Subcutaneous abdominal adipose tissue (tissue), 5 donors: Measurements from ENCODE around the gene DCC.
A peak's percentile ranks its signal among the peaks of the same experiment; 100 is the strongest.

Experiments used
- H3K27ac ChIP-seq: one replicate; pipeline ENCODE4 v1.7.0; 2013; ENCODE audit warnings: low read depth, mild to moderate bottlenecking, inconsistent platforms, low read length, moderate library complexity
- H3K27me3 ChIP-seq, 5 donors: one replicate each; pipeline ENCODE4 v1.7.0; 2013; ENCODE audit warnings: low read length in 5 of 5, inconsistent platforms in 1 of 5; ENCODE audit not compliant: control insufficient read depth in 5 of 5, insufficient read depth in 4 of 5
- H3K36me3 ChIP-seq, 5 donors: one replicate each; pipeline ENCODE4 v1.7.0; 2013; ENCODE audit warnings: low read length in 5 of 5; ENCODE audit not compliant: control insufficient read depth in 5 of 5, insufficient read depth in 5 of 5
- H3K4me1 ChIP-seq, 5 donors: one replicate each; pipeline ENCODE4 v1.7.0; 2013; ENCODE audit warnings: low read length in 5 of 5, mild to moderate bottlenecking in 3 of 5, moderate library complexity in 1 of 5; ENCODE audit not compliant: control insufficient read depth in 5 of 5, insufficient read depth in 5 of 5
- H3K4me3 ChIP-seq, 5 donors: one replicate each; pipeline ENCODE4 v1.7.0; 2013; ENCODE audit warnings: low read length in 5 of 5, low read depth in 1 of 5
- H3K9ac ChIP-seq, 5 donors: one replicate each; pipeline ENCODE4 v1.7.0; 2013; ENCODE audit warnings: low read length in 5 of 5, mild to moderate bottlenecking in 4 of 5, moderate library complexity in 3 of 5
- H3K9me3 ChIP-seq, 5 donors: one replicate each; pipeline ENCODE4 v1.7.0; 2013; ENCODE audit warnings: low read length in 5 of 5; ENCODE audit not compliant: control insufficient read depth in 5 of 5
- donor health status: healthy.
- donor health status: healthy.
- donor health status: healthy.
- donor health status: healthy.
- donor health status: healthy.

Gene DCC

GRCh38 chr18:52781113-52781512, 441.1 kb downstream of the DCC start:
- no peak overlapping the region for H3K27ac ChIP-seq
- H3K4me3 ChIP-seq: no peak overlapping the region
- no peaks in the 10 kb centered on the region for H3K9me3 ChIP-seq
- H3K27me3 ChIP-seq: no peaks in the 10 kb centered on the region
- no peaks in the 10 kb centered on the region for H3K36me3 ChIP-seq
- H3K9ac ChIP-seq: no peak overlapping the region
- no peaks in the 10 kb centered on the region for H3K4me1 ChIP-seq

- no peaks in the 10 kb centered on the region for H3K27me3 ChIP-seq
- H3K9ac ChIP-seq: no peak overlapping the region
- H3K4me1 ChIP-seq: no peaks in the 10 kb centered on the region
- H3K9me3 ChIP-seq: peaks cover 7 to 47% (median 26%) of the 10 kb centered on the region in 5 donors
- no peaks in the 10 kb centered on the region for H3K36me3 ChIP-seq
- H3K4me3 ChIP-seq: peak overlapping the region in 1 of 5 donors; percentile 7
- H3K27ac ChIP-seq: no peak overlapping the region
Observed at GRCh38 chr18:52791321-52791720, 451.3 kb downstream of the DCC start.

- H3K27me3 ChIP-seq: no peaks in the 10 kb centered on the region
- no peak overlapping the region for H3K9ac ChIP-seq
- no peaks in the 10 kb centered on the region for H3K36me3 ChIP-seq
- no peak overlapping the region for H3K4me3 ChIP-seq
- H3K27ac ChIP-seq: no peak overlapping the region
- no peaks in the 10 kb centered on the region for H3K4me1 ChIP-seq
- peaks cover 0 to 4% (median 2%) of the 10 kb centered on the region in 5 donors for H3K9me3 ChIP-seq
Observed at GRCh38 chr18:52812834-52813233, 472.8 kb downstream of the DCC start.

GRCh38 chr18:52813635-52814416, 473.8 kb downstream of the DCC start:
- Histone ChIP-seq H3K9me3 (peaks cover 0 to 4% (median 2%) of the 10 kb centered on the region in 5 donors), H3K4me3 (no peak overlapping the region), H3K4me1 (no peaks in the 10 kb centered on the region), H3K9ac (no peak overlapping the region), H3K36me3 (no peaks in the 10 kb centered on the region), H3K27ac (no peak overlapping the region), H3K27me3 (no peaks in the 10 kb centered on the region)

- H3K4me3 ChIP-seq: no peak overlapping the region
- H3K27me3 ChIP-seq: no peaks in the 10 kb centered on the region
- no peaks in the 10 kb centered on the region for H3K36me3 ChIP-seq
- H3K27ac ChIP-seq: no peak overlapping the region
- no peak overlapping the region for H3K9ac ChIP-seq
- no peaks in the 10 kb centered on the region for H3K4me1 ChIP-seq
- no peaks in the 10 kb centered on the region for H3K9me3 ChIP-seq
Observed at GRCh38 chr18:52815651-52816050, 475.7 kb downstream of the DCC start.

- H3K9ac ChIP-seq: no peak overlapping the region
- H3K9me3 ChIP-seq: no peaks in the 10 kb centered on the region
- H3K4me3 ChIP-seq: no peak overlapping the region
- no peak overlapping the region for H3K27ac ChIP-seq
- H3K4me1 ChIP-seq: no peaks in the 10 kb centered on the region
- H3K36me3 ChIP-seq: no peaks in the 10 kb centered on the region
- H3K27me3 ChIP-seq: no peaks in the 10 kb centered on the region
Observed at GRCh38 chr18:52816121-52816520, 476.1 kb downstream of the DCC start.

- no peaks in the 10 kb centered on the region for H3K27me3 ChIP-seq
- no peak overlapping the region for H3K9ac ChIP-seq
- no peaks in the 10 kb centered on the region for H3K36me3 ChIP-seq
- no peak overlapping the region for H3K4me3 ChIP-seq
- no peaks in the 10 kb centered on the region for H3K9me3 ChIP-seq
- H3K27ac ChIP-seq: no peak overlapping the region
- H3K4me1 ChIP-seq: no peaks in the 10 kb centered on the region
Observed at GRCh38 chr18:52822160-52822559, 482.2 kb downstream of the DCC start.

GRCh38 chr18:52824126-52824525, 484.1 kb downstream of the DCC start:
- H3K4me3 ChIP-seq: no peak overlapping the region
- H3K9ac ChIP-seq: no peak overlapping the region
- no peaks in the 10 kb centered on the region for H3K36me3 ChIP-seq
- H3K27ac ChIP-seq: no peak overlapping the region
- peaks cover 0 to 2% (median 0%) of the 10 kb centered on the region in 5 donors for H3K9me3 ChIP-seq
- H3K4me1 ChIP-seq: no peaks in the 10 kb centered on the region
- H3K27me3 ChIP-seq: no peaks in the 10 kb centered on the region

GRCh38 chr18:52826994-52827393, 487.0 kb downstream of the DCC start:
- Histone ChIP-seq H3K27me3 (no peaks in the 10 kb centered on the region), H3K9ac (no peak overlapping the region), H3K36me3 (no peaks in the 10 kb centered on the region), H3K4me1 (no peaks in the 10 kb centered on the region), H3K27ac (no peak overlapping the region), H3K9me3 (peaks cover 0 to 2% (median 0%) of the 10 kb centered on the region in 5 donors), H3K4me3 (no peak overlapping the region)

- Histone ChIP-seq H3K4me3 (no peak overlapping the region), H3K9ac (no peak overlapping the region), H3K4me1 (no peaks in the 10 kb centered on the region), H3K36me3 (no peaks in the 10 kb centered on the region), H3K27ac (no peak overlapping the region), H3K27me3 (no peaks in the 10 kb centered on the region), H3K9me3 (peaks cover 0 to 2% (median 0%) of the 10 kb centered on the region in 5 donors)
Observed at GRCh38 chr18:52829320-52829719, 489.3 kb downstream of the DCC start.
